Measurements from ENCODE around the gene PPHLN1. TPM values are rescaled to one million over a fixed set of nuclear protein-coding genes. Genes with fewer than 3 reads are reported as not detected.

PPHLN1 gene
- total RNA-seq, 4 donors from 2014 or later, result 32.7 to 52.3 (median 43.5) TPM

DNA sequence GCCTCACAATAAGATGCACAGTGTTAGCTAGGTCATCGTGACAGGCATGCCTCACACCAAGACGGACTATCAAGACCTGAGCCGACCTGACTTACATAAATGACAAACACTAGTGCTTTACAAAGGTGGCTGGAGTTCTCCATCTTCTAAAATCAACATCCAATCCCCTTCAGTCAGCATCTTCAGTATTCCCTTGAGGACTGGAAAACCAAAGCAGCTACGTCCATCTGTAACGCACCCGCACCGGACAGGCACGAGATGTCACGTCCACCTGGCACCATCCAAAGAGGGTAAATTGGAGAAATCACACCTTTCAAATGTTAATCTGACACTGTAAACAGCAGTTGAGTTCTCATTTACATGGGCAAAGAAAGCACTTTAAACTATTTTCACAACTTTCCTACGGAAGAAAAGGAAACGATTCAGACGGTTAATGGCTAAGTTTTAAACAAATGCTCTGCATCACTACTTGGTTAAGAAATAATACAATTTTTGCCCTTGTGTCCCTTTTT lies 133.4 kb downstream of the PPHLN1 start:
- no peak overlapping the region for H3K4me3 ChIP-seq
- no peak for TF ChIP-seq POLR2A (IDR thresholded peaks at IDR 0.05)
- TF ChIP-seq, protein P1, sequence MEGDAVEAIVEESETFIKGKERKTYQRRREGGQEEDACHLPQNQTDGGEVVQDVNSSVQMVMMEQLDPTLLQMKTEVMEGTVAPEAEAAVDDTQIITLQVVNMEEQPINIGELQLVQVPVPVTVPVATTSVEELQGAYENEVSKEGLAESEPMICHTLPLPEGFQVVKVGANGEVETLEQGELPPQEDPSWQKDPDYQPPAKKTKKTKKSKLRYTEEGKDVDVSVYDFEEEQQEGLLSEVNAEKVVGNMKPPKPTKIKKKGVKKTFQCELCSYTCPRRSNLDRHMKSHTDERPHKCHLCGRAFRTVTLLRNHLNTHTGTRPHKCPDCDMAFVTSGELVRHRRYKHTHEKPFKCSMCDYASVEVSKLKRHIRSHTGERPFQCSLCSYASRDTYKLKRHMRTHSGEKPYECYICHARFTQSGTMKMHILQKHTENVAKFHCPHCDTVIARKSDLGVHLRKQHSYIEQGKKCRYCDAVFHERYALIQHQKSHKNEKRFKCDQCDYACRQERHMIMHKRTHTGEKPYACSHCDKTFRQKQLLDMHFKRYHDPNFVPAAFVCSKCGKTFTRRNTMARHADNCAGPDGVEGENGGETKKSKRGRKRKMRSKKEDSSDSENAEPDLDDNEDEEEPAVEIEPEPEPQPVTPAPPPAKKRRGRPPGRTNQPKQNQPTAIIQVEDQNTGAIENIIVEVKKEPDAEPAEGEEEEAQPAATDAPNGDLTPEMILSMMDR (IDR thresholded peaks at IDR 0.05 in 4 of 5, conservative IDR thresholded peaks at IDR 0.05 in 1 of 5), result no peak
- H3K27me3 ChIP-seq, result no peaks in the 10 kb centered on the region
- H3K9me3 ChIP-seq, result no peaks in the 10 kb centered on the region
- ATAC-seq (no peak), DNase-seq (no peak)
- no peak overlapping the region for H3K27ac ChIP-seq
- in situ Hi-C loops (cut with MboI; ENCODE audit: low sequenced_read_pairs in 4 of 4) (no loop called here), intact Hi-C loops (cut with DNase I; ENCODE audit: low total_unique reads) (no loop called here)
- H3K36me3 ChIP-seq, result peaks cover 0 to 14% of the 10 kb centered on the region in 2 donors
- no peaks in the 10 kb centered on the region for H3K4me1 ChIP-seq

DNA sequence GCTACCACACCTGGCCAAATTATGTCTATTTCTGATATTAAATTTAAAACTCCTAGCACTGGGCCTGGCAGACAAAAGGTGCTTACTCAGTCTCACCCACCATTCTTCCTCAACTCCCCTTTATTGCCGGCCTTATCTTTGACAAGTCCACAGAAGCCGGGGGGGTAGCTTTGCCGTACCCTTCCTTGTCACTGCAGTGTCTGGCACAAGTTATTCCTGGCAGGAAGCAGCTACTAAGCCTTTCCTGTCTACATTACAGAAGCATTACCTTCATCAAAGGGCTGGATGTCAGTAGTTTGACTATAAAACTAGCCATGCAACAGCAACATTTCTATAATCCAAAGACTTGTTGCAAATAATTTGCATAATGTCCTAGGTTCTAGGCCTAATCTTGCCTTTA lies 136.5 kb downstream of the PPHLN1 start:
- no peak for ATAC-seq
- no peaks in the 10 kb centered on the region for H3K9me3 ChIP-seq
- DNase-seq, result no peak
- no peaks in the 10 kb centered on the region for H3K27me3 ChIP-seq
- no peak overlapping the region for H3K27ac ChIP-seq
- TF ChIP-seq POLR2A (IDR thresholded peaks at IDR 0.05), result no peak
- TF ChIP-seq, protein P1 (IDR thresholded peaks at IDR 0.05 in 4 of 5, conservative IDR thresholded peaks at IDR 0.05 in 1 of 5), result no peak
- H3K4me1 ChIP-seq, result no peaks in the 10 kb centered on the region
- in situ Hi-C loops (cut with MboI; ENCODE audit: low sequenced_read_pairs in 4 of 4) (no loop called here), intact Hi-C loops (cut with DNase I; ENCODE audit: low total_unique reads) (no loop called here)
- peaks cover 0 to 25% of the 10 kb centered on the region in 2 donors for H3K36me3 ChIP-seq
- no peak overlapping the region for H3K4me3 ChIP-seq

DNA sequence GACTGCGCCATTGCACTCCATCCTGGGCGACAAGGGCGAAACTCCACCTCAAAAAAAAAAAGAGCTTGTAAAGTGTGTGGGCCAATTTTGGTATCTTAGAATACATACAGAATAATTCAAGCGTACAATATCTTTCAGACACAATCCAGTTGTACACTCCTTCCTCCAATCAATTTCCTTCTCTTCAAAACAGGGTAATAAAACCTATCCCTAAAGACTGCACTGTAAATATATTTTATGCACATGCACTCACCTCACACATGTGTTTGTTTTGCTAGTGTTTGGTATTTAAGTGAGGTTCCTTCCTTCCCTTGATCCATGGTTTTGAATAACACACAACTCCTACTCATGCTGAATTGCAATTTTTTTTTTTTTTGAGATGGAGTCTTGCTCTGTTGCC lies 137.7 kb downstream of the PPHLN1 start:
- ATAC-seq, result no peak
- peaks cover 0 to 25% of the 10 kb centered on the region in 2 donors for H3K36me3 ChIP-seq
- no peak overlapping the region for H3K4me3 ChIP-seq
- H3K27me3 ChIP-seq, result no peaks in the 10 kb centered on the region
- DNase-seq, result no peak
- intact Hi-C loops (cut with DNase I; ENCODE audit: low total_unique reads), result no loop called here
- no peak overlapping the region for H3K27ac ChIP-seq
- no peaks in the 10 kb centered on the region for H3K4me1 ChIP-seq
- TF ChIP-seq POLR2A (IDR thresholded peaks at IDR 0.05), result no peak
- TF ChIP-seq, protein P1 (IDR thresholded peaks at IDR 0.05 in 4 of 5, conservative IDR thresholded peaks at IDR 0.05 in 1 of 5), result no peak
- in situ Hi-C loops (cut with MboI; ENCODE audit: low sequenced_read_pairs in 4 of 4), result no loop called here
- no peaks in the 10 kb centered on the region for H3K9me3 ChIP-seq

DNA sequence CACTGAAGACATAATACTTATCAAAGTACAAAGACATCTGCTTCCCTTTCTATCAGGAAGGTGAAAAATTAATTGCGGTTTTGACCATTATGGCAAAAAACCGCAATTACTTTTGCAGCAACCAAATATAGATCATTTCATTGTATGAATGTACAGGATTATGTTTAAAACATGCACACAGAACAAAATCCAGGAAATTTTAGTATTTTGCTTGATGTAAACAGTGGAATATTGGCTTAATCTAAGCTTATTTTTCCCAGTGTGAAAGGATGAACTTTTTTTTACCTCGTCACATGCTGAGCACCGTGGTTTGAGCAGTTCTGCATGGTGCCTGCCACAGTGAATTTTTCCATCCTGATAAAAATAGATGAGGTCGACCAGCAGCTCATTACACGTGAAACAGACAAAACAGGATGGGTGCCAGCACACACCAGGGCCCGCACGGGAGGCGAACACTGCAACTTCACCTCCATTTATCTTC lies 142.4 kb downstream of the PPHLN1 start:
- Histone ChIP-seq H3K9me3 (no peaks in the 10 kb centered on the region), H3K27me3 (no peaks in the 10 kb centered on the region), H3K4me1 (no peaks in the 10 kb centered on the region), H3K27ac (no peak overlapping the region), H3K4me3 (no peak overlapping the region), H3K36me3 (peaks cover 2 to 11% of the 10 kb centered on the region in 2 donors)
- no peak for TF ChIP-seq POLR2A (IDR thresholded peaks at IDR 0.05)
- TF ChIP-seq, protein P1 (IDR thresholded peaks at IDR 0.05 in 4 of 5, conservative IDR thresholded peaks at IDR 0.05 in 1 of 5), result no peak
- in situ Hi-C loops (cut with MboI; ENCODE audit: low sequenced_read_pairs in 4 of 4) (no loop called here), intact Hi-C loops (cut with DNase I; ENCODE audit: low total_unique reads) (no loop called here)
- ATAC-seq (no peak), DNase-seq (no peak)

DNA sequence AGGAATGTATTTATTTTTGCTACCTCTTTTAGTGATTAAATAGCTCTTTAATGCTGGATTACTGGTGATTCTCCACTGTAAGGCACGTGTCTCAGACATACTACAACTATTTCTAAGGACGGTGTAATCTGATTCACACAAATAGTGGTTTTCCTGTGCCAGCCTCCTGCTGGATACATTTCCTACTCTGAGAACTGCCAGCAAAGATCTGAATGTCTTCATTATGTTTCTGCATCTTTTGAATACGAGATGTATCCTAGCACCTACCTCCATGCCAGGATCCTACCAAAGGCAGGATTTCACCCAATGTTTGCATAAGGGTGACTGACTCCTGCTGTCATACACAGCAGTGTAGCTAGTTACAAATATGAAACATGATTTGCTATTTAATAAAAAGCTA lies 143.0 kb downstream of the PPHLN1 start:
- ATAC-seq (no peak), DNase-seq (no peak)
- H3K4me1 ChIP-seq, result no peaks in the 10 kb centered on the region
- no peak overlapping the region for H3K27ac ChIP-seq
- no peaks in the 10 kb centered on the region for H3K27me3 ChIP-seq
- H3K9me3 ChIP-seq, result no peaks in the 10 kb centered on the region
- TF ChIP-seq, protein P1 (IDR thresholded peaks at IDR 0.05 in 4 of 5, conservative IDR thresholded peaks at IDR 0.05 in 1 of 5), result no peak
- no peak for TF ChIP-seq POLR2A (IDR thresholded peaks at IDR 0.05)
- intact Hi-C loops (cut with DNase I; ENCODE audit: low total_unique reads), result no loop called here
- peaks cover 2 to 11% of the 10 kb centered on the region in 2 donors for H3K36me3 ChIP-seq
- in situ Hi-C loops (cut with MboI; ENCODE audit: low sequenced_read_pairs in 4 of 4), result no loop called here
- H3K4me3 ChIP-seq, result no peak overlapping the region

Measured in gastrocnemius medialis (tissue), 4 donors.